GM12878 (cell line): ENCODE results near the gene FGD4. TPM values are rescaled to one million over a fixed set of nuclear protein-coding genes. Genes with fewer than 3 reads are reported as not detected.

Source experiments
- ATAC-seq: fragments of 200-7000 bp; cut with Tn5 transposase; 3 replicates; pipeline ENCODE4 v1.9.1; 2020; ENCODE audit warnings: mild to moderate bottlenecking, moderate library complexity
- BruUV-seq: library from RNA; stranded (reverse); fragments of 400-500 nt; replicated peaks from 2 replicates; lab custom pipeline; 2021; lab: Mats Ljungman, UMichigan
- CTCF ChIA-PET: fragments of 300-600 bp; sonication (Branson Sonifier 250); formaldehyde crosslinking; extraction: SDS; loops from one replicate; lab custom pipeline; 2021; ENCODE audit warnings: inconsistent platforms; lab: Yijun Ruan, JAX
- POLR2A ChIA-PET: fragments of 350-600 bp; formaldehyde crosslinking; extraction: SDS; loops from one replicate; lab custom pipeline; 2021; ENCODE audit warnings: inconsistent platforms; lab: Charles Lee
- RAD21 ChIA-PET: fragments of 300-600 bp; sonication (Branson Sonifier 250); formaldehyde crosslinking; loops from one replicate; lab custom pipeline; 2023; ENCODE audit warnings: antibody characterized with exemption; ENCODE audit not compliant: unreplicated experiment; lab: Charles Lee
- SMC1A ChIA-PET: fragments of 300-600 bp; sonication (Branson Sonifier 250); formaldehyde crosslinking; loops from one replicate; lab custom pipeline; 2023; ENCODE audit not compliant: unreplicated experiment, uncharacterized antibody; lab: Charles Lee
- DNase-seq: peaks from one replicate; pipeline ENCODE4 v3.0.0-alpha.2; 2011; ENCODE audit warnings: low read depth, low spot score
- FAIRE-seq: peaks from 3 replicates; lab custom pipeline; 2011; peaks lifted over from hg19 to GRCh38; lab: Jason Lieb, UNC
- H2AFZ ChIP-seq: 2 replicates; pipeline ENCODE4 v1.6.0; 2011; ENCODE audit warnings: low read depth, low read length, control low read depth; ENCODE audit not compliant: control insufficient read depth
- H3K27ac ChIP-seq: 2 replicates; pipeline ENCODE4 v1.5.1; 2011; ENCODE audit warnings: control low read depth; ENCODE audit not compliant: control insufficient read depth, insufficient read depth
- H3K27me3 ChIP-seq, 2 experiments: replicated peaks in 1 of 2; 2 replicates each; pipeline versions ENCODE4 v1.6.0 to v1.6.1; 2011; ENCODE audit warnings: low read length in 1 of 2; ENCODE audit not compliant: control insufficient read depth in 2 of 2, insufficient read depth in 2 of 2
- H3K36me3 ChIP-seq, 2 experiments: 2 replicates each; pipeline ENCODE4 v1.5.1; 2011; ENCODE audit warnings: low read length in 1 of 2; ENCODE audit not compliant: control insufficient read depth in 2 of 2, insufficient read depth in 2 of 2
- H3K4me1 ChIP-seq: 2 replicates; pipeline ENCODE4 v1.6.1; 2011; ENCODE audit warnings: mild to moderate bottlenecking, low read length, moderate library complexity, mixed read lengths; ENCODE audit not compliant: control insufficient read depth, insufficient read depth
- H3K4me2 ChIP-seq: 2 replicates; pipeline ENCODE4 v1.6.0; 2011; ENCODE audit warnings: control low read depth; ENCODE audit not compliant: control insufficient read depth, insufficient read depth
- H3K4me3 ChIP-seq: fragments of 200-600 bp; sonication (generic); 2 replicates; pipeline ENCODE4 v1.5.1; 2016
- H3K79me2 ChIP-seq: 2 replicates; pipeline ENCODE4 v1.6.0; 2011; ENCODE audit warnings: low read length; ENCODE audit not compliant: control insufficient read depth, insufficient read depth
- H3K9ac ChIP-seq: 2 replicates; pipeline ENCODE4 v1.8.0; 2011; ENCODE audit warnings: low read length, control low read depth, mixed read lengths; ENCODE audit not compliant: control insufficient read depth, insufficient read depth
- H3K9me3 ChIP-seq: replicated peaks from 3 replicates; pipeline ENCODE4 v1.5.1; 2011; ENCODE audit warnings: mild to moderate bottlenecking, low read length; ENCODE audit not compliant: control insufficient read depth, insufficient read depth
- H4K20me1 ChIP-seq: 2 replicates; pipeline ENCODE4 v1.6.0; 2011; ENCODE audit not compliant: control insufficient read depth, insufficient read depth
- ATF7 ChIP-seq: fragments of 450-650 bp; IDR thresholded peaks from 2 replicates; pipeline ENCODE4 v1.6.1; 2016; ENCODE audit warnings: low read depth, mild to moderate bottlenecking
- BHLHE40 ChIP-seq, 2 experiments: fragments of 450-650 bp in 1 of 2; IDR thresholded peaks; 2 replicates each; pipeline ENCODE4 v1.6.1; 2011 to 2017; ENCODE audit warnings: low read depth in 2 of 2, borderline replicate concordance in 1 of 2, improper control_type of control experiment in 1 of 2, low read length in 1 of 2, mild to moderate bottlenecking in 1 of 2
- CHD4 ChIP-seq: fragments of 200-600 bp; sonication (generic); IDR thresholded peaks from 2 replicates; pipeline ENCODE4 v1.6.1; 2016; ENCODE audit warnings: mild to moderate bottlenecking
- FOS ChIP-seq: IDR thresholded peaks from 3 replicates; pipeline ENCODE4 v1.6.1; 2011; ENCODE audit warnings: borderline replicate concordance; ENCODE audit not compliant: insufficient read length; ENCODE audit errors: extremely low read depth
- MXI1 ChIP-seq: fragments of 150-350 bp; IDR thresholded peaks from 2 replicates; pipeline ENCODE4 v1.6.1; 2011; ENCODE audit warnings: low read depth, mild to moderate bottlenecking, inconsistent platforms, low read length, improper control_type of control experiment
- RELB ChIP-seq: fragments of 450-650 bp; IDR thresholded peaks from 2 replicates; pipeline ENCODE4 v1.6.1; 2017; ENCODE audit warnings: low read depth, mild to moderate bottlenecking, moderate library complexity
- SP1 ChIP-seq: IDR thresholded peaks from one replicate; pipeline ENCODE4 v1.6.1; 2011; ENCODE audit warnings: low read depth, low read length
- SREBF2 ChIP-seq: IDR thresholded peaks from 2 replicates; pipeline ENCODE4 v1.6.1; 2012; ENCODE audit warnings: mild to moderate bottlenecking, low read length
- WGBS: methylation state at CpG from one replicate; pipeline ENCODE4 v1.1.6; 2016; ENCODE audit warnings: low lambda C conversion rate; ENCODE audit not compliant: insufficient replicate concordance, insufficient coverage; ENCODE audit errors: missing lambda C conversion rate; 5-methylcytosine and 5-hydroxymethylcytosine counted together
- in situ Hi-C: fragments of 300-500 bp; cut with MboI; formaldehyde crosslinking; loops from 9 replicates; pipeline ENCODE4 v1.14.3; 2018; ENCODE audit warnings: mixed read lengths
- intact Hi-C: fragments of 100-400 bp; cut with micrococcal nuclease; formaldehyde crosslinking; loops from one replicate; pipeline ENCODE4 v1.14.2; 2022; ENCODE audit not compliant: unreplicated experiment
- polyA plus RNA-seq, 11 experiments: library from polyadenylated mRNA; depleted of rRNA in 4 of 11; unstranded in 6 of 11; stranded (reverse) in 5 of 11; fragments of >200 nt; fragmentation: Nextera tagmentation in 4 of 11; fragmentation: Illumina TruSeq in 1 of 11; extraction: Ambion mirVana in 4 of 11; extraction: Trizol in 1 of 11; gene quantifications; 1 replicate in 1 of 11; 2 replicates in 10 of 11; pipeline versions ENCODE4 v1.2.1 to v1.2.3, GENCODE V29; 2011 to 2016; ENCODE audit warnings: inconsistent platforms in 2 of 11, missing spikeins in 2 of 11, low read depth in 1 of 11
- total RNA-seq, 4 experiments: library from RNA; depleted of rRNA in 3 of 4; stranded (reverse); fragments of >200 nt in 3 of 4; fragmentation: Illumina TruSeq in 1 of 4; extraction: Trizol in 1 of 4; gene quantifications; 2 replicates each; pipeline versions ENCODE4 v1.2.1 to v1.2.3, GENCODE V29; 2013 to 2021
- TF ChIP-seq, protein P1 (sequence below): fragments of 450-650 bp; IDR thresholded peaks from 2 replicates; pipeline ENCODE4 v1.6.1; 2017; ENCODE audit warnings: mild to moderate bottlenecking
- TF ChIP-seq, protein P2 (sequence below): IDR thresholded peaks from 2 replicates; pipeline ENCODE4 v1.6.1; 2011; ENCODE audit warnings: borderline replicate concordance, low read depth, mild to moderate bottlenecking, moderate library complexity, mixed read lengths, low read length; ENCODE audit not compliant: insufficient read depth; ENCODE audit errors: extremely low read length

FGD4 gene
- total and polyA plus RNA-seq, 10 of the 15 experiments (the other 5 are each of a cell fraction or from before 2014, with no cell fraction given), result 0.01 to 0.18 (median 0.08) TPM; not detected in 3

DNA sequence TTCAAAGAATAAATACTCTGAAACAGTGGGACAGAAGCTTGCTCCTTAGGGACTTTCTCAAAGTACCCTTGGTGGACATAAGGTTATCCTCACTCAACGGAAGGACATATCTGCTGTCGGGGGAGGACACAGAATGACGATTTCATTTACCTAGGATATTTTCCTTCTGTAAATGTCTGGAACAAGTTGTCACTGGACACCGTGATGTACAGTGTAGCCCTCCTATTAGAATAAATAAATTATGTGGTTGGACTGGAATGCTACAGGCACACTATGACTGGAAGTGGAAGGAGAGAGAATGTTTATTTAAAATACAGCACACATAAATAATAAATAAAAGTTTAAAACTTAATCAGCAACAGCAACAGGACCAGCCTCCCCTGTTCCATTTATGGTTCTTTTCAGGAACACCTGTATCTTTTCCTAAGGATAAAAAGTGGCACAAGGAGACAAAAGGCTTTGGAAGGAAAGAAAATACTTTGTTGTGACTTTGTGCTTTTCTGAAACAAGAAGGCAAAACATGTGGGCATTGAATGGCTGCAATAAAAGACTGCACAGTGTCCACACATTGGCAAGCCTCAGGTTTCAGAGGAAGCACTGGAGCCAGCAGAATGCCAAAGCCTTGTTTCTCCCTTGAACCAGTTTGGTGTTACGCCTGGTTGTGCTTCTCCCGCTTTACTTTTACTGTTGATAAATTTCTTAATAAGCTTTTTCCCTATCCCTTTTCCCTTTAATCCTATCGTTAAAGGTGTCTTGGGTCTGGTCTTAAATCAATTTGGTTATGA, 36.8 kb downstream of the FGD4 start (continued):
- no peak for TF ChIP-seq BHLHE40 (IDR thresholded peaks at IDR 0.05; ENCODE audit: borderline replicate concordance in 1 of 2, low read depth in 2 of 2, low read length in 1 of 2)
- no peak for TF ChIP-seq SP1
- TF ChIP-seq, protein P1, sequence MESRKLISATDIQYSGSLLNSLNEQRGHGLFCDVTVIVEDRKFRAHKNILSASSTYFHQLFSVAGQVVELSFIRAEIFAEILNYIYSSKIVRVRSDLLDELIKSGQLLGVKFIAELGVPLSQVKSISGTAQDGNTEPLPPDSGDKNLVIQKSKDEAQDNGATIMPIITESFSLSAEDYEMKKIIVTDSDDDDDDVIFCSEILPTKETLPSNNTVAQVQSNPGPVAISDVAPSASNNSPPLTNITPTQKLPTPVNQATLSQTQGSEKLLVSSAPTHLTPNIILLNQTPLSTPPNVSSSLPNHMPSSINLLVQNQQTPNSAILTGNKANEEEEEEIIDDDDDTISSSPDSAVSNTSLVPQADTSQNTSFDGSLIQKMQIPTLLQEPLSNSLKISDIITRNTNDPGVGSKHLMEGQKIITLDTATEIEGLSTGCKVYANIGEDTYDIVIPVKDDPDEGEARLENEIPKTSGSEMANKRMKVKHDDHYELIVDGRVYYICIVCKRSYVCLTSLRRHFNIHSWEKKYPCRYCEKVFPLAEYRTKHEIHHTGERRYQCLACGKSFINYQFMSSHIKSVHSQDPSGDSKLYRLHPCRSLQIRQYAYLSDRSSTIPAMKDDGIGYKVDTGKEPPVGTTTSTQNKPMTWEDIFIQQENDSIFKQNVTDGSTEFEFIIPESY, result no peak

DNA sequence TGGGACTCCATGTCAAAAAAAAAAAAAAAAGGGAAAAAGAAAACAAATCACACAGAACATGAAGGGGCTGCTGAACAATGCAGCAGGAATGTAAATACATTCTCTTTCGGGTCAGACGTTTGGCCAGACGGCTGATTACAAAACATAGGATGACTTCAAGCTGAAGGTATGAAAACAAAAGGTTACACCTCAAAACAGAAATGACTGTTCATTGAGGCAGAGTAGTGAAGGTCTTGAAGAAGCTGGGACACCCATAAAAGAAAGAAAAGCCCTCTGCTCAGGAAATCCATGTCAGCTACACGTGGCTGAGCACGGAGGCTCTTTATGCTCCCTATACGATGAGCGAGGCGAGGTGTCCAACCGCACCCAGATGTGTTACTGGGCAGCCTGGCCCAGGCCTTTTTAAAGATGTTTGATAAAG, 37.7 kb downstream of the FGD4 start:
- H3K4me2 ChIP-seq, result no peak overlapping the region
- no peak for FAIRE-seq
- 63% methylated on average over 9 of the region's 9 CpGs for WGBS

More for the DNA sequence above, 37.7 kb downstream of the FGD4 start:
- no peak overlapping the region for H3K4me3 ChIP-seq
- H3K9ac ChIP-seq, result no peak overlapping the region
- RAD21 ChIA-PET, result no interaction called here
- no peaks in the 10 kb centered on the region for H3K4me1 ChIP-seq
- BruUV-seq, result no TSS peak
- no peak overlapping the region for H2AFZ ChIP-seq
- CTCF ChIA-PET, result no interaction called here
- no peaks in the 10 kb centered on the region for H3K27me3 ChIP-seq
- in situ Hi-C loops, result no loop called here
- SMC1A ChIA-PET, result no interaction called here
- DNase-seq, result no peak
- H3K27ac ChIP-seq, result no peak overlapping the region
- no peaks in the 10 kb centered on the region for H3K79me2 ChIP-seq
- intact Hi-C loops, result no loop called here
- no peaks in the 10 kb centered on the region for H3K36me3 ChIP-seq
- TF ChIP-seq MXI1 (no peak), SREBF2 (no peak), CHD4 (no peak), FOS (no peak), ATF7 (no peak), RELB (no peak)
- TF ChIP-seq, protein P2, sequence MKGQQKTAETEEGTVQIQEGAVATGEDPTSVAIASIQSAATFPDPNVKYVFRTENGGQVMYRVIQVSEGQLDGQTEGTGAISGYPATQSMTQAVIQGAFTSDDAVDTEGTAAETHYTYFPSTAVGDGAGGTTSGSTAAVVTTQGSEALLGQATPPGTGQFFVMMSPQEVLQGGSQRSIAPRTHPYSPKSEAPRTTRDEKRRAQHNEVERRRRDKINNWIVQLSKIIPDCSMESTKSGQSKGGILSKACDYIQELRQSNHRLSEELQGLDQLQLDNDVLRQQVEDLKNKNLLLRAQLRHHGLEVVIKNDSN, result no peak
- H4K20me1 ChIP-seq, result no peaks in the 10 kb centered on the region
- POLR2A ChIA-PET, result no interaction called here
- no peak for ATAC-seq
- no peaks in the 10 kb centered on the region for H3K9me3 ChIP-seq
